ENCODE results near the gene OAS3. TPM values are rescaled to one million over a fixed set of nuclear protein-coding genes. Genes with fewer than 3 reads are reported as not detected.

Gene OAS3
- total RNA-seq, 1 donor from 2014 or later = 65.8 TPM

DNA sequence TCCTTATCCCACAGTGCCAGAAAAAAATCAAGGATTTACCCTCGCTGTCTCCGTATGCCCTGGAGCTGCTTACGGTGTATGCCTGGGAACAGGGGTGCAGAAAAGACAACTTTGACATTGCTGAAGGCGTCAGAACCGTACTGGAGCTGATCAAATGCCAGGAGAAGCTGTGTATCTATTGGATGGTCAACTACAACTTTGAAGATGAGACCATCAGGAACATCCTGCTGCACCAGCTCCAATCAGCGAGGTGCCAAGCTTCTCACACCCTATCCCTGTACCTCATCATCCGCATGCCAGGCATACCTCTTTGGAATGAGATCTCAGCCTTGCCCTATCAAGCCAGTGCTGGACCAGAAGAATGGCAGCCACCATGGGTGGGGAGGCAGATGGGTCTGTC, 59.2 kb downstream of the OAS3 start:
- Histone ChIP-seq H3K9me3 (no peaks in the 10 kb centered on the region), H3K4me1 (no peaks in the 10 kb centered on the region), H3K27me3 (ENCODE audit: low read depth) (no peaks in the 10 kb centered on the region), H3K4me3 (no peak overlapping the region), H3K36me3 (peaks cover 70% of the 10 kb centered on the region), H3K27ac (no peak overlapping the region)
- no peak for DNase-seq
- ATAC-seq = no peak
- TF ChIP-seq, protein P1, sequence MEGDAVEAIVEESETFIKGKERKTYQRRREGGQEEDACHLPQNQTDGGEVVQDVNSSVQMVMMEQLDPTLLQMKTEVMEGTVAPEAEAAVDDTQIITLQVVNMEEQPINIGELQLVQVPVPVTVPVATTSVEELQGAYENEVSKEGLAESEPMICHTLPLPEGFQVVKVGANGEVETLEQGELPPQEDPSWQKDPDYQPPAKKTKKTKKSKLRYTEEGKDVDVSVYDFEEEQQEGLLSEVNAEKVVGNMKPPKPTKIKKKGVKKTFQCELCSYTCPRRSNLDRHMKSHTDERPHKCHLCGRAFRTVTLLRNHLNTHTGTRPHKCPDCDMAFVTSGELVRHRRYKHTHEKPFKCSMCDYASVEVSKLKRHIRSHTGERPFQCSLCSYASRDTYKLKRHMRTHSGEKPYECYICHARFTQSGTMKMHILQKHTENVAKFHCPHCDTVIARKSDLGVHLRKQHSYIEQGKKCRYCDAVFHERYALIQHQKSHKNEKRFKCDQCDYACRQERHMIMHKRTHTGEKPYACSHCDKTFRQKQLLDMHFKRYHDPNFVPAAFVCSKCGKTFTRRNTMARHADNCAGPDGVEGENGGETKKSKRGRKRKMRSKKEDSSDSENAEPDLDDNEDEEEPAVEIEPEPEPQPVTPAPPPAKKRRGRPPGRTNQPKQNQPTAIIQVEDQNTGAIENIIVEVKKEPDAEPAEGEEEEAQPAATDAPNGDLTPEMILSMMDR (IDR thresholded peaks at IDR 0.05) = no peak
- intact Hi-C loops (cut with DNase I) = no loop called here

DNA sequence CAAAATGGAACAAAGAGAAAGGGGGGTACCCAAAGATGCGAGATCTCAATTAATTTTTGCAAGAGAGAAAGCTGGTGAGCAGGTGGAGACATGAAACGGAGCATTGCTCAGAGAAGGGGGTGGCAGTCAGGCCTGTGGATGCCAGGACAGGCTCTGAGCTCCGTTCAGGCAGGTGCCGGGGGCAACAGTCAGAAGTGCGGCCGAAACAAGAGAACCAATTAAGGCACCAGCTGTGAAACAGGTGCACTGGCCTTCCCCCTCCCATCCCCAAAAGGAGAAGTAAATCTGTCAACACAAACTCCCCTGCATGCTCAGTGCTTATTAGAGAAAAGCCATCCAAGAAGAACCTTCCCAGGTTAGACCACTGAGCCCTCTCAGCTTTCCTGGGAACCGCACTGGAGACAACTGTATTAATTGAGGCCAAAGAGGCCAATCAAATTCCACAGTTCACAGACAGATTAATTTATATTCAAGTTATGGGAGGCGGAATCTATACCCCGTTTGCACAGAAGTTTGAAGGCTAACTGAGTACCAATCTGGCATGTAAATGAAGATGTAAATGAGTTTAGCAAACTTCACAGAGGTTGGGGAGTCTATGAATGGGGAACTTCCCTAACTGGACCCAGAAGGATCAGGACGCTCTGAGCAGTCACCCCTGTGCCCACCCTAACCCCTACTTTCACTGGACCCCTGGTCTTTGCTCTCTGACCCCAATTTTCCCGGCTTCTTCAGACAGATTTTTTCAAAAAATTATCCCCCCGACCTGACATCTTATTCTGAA, 60.9 kb downstream of the OAS3 start:
- Histone ChIP-seq H3K9me3 (no peaks in the 10 kb centered on the region), H3K4me3 (no peak overlapping the region), H3K27ac (no peak overlapping the region), H3K36me3 (peaks cover 85% of the 10 kb centered on the region), H3K4me1 (no peaks in the 10 kb centered on the region), H3K27me3 (ENCODE audit: low read depth) (no peaks in the 10 kb centered on the region)
- TF ChIP-seq, protein P1 (IDR thresholded peaks at IDR 0.05) = no peak
- DNase-seq (no peak), ATAC-seq (no peak)
- intact Hi-C loops (cut with DNase I) = no loop called here

GRCh38 chr12:113000433-113000832, 62.2 kb downstream of the OAS3 start:
- Histone ChIP-seq H3K9me3 (no peaks in the 10 kb centered on the region), H3K27me3 (ENCODE audit: low read depth) (no peaks in the 10 kb centered on the region), H3K4me3 (no peak overlapping the region), H3K36me3 (peaks cover 93% of the 10 kb centered on the region), H3K4me1 (no peaks in the 10 kb centered on the region), H3K27ac (no peak overlapping the region)
- no peak for DNase-seq
- intact Hi-C loops (cut with DNase I) = no loop called here
- TF ChIP-seq, protein P1 (IDR thresholded peaks at IDR 0.05) = no peak
- ATAC-seq = no peak

DNA sequence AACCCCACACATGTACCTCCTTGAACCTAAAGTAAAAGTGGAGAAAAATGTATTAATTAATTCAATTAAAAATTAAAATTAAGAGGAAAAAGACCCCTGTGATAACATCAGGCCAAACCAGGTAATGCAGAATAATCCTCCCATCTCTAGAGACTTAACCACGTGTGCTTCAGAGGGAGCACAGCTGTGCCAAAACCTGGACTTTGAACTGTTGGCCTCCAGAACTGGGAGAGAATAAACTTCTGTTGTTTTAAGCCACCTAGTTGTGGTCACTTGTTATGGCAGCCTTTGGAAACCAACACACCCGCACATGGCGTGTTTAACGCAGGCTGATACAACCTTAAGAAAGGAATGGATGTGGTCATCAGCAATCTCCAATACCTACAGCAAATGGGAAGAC, 63.9 kb downstream of the OAS3 start:
- Histone ChIP-seq H3K27ac (no peak overlapping the region), H3K4me1 (no peaks in the 10 kb centered on the region), H3K27me3 (ENCODE audit: low read depth) (no peaks in the 10 kb centered on the region), H3K4me3 (no peak overlapping the region), H3K9me3 (no peaks in the 10 kb centered on the region), H3K36me3 (peaks cover 92% of the 10 kb centered on the region)
- no peak for DNase-seq
- intact Hi-C loops (cut with DNase I) = no loop called here
- TF ChIP-seq, protein P1 (IDR thresholded peaks at IDR 0.05) = no peak
- no peak for ATAC-seq

DNA sequence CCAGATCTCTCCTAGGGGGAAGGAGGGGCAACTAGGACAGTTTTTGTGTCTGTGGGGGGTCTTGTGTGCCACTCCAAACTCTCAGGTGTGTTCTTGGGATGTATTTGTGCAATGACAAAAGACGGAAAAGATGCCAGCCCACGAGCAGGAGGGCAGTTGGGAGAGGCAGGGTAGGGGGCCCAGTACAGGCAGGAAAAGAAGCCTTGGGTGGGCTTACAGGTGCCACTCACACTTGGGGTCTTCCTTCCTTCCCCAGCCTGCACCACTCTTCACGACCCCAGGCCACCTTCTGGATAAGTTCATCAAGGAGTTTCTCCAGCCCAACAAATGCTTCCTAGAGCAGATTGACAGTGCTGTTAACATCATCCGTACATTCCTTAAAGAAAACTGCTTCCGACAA, 64.4 kb downstream of the OAS3 start:
- intact Hi-C loops (cut with DNase I) = no loop called here
- Histone ChIP-seq H3K9me3 (no peaks in the 10 kb centered on the region), H3K27me3 (ENCODE audit: low read depth) (no peaks in the 10 kb centered on the region), H3K4me1 (no peaks in the 10 kb centered on the region), H3K27ac (no peak overlapping the region), H3K4me3 (no peak overlapping the region), H3K36me3 (peaks cover 92% of the 10 kb centered on the region)
- ATAC-seq (no peak), DNase-seq (no peak)
- TF ChIP-seq, protein P1 (IDR thresholded peaks at IDR 0.05) = no peak
